Measurements from ENCODE around the gene SNAP25.

SNAP25 gene

DNA sequence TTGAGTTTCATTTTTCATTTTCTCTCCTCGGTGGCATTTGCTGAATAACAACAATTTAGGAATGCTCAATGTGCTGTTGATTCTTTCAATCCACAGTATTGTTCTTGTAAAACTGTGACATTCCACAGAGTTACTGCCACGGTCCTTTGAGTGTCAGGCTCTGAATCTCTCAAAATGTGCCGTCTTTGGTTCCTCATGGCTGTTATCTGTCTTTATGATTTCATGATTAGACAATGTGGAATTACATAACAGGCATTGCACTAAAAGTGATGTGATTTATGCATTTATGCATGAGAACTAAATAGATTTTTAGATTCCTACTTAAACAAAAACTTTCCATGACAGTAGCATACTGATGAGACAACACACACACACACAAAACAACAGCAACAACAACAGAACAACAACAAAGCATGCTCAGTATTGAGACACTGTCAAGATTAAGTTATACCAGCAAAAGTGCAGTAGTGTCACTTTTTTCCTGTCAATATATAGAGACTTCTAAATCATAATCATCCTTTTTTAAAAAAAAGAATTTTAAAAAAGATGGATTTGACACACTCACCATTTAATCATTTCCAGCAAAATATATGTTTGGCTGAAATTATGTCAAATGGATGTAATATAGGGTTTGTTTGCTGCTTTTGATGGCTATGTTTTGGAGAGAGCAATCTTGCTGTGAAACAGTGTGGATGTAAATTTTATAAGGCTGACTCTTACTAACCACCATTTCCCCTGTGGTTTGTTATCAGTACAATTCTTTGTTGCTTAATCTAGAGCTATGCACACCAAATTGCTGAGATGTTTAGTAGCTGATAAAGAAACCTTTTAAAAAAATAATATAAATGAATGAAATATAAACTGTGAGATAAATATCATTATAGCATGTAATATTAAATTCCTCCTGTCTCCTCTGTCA lies 88.1 kb downstream of the SNAP25 start:
- DNase-seq: no peak

DNA sequence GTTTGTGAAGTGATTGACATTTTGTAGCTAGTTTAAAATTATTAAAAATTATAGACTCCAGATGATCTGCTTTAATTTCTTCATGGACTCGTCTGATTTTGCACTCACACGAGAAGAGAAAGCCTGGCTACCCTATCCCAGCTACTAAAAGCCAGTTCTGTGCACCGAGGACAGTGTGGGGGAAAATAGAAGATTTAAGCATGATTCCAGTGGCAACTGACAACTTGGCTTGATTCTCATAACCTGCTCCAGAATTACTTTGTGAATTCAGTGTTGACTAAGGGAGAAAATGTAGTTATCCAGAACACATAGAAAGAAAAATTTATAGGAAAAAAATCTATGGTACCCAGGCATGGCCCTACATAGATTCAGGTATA lies 88.7 kb downstream of the SNAP25 start:
- no peak for DNase-seq

DNA sequence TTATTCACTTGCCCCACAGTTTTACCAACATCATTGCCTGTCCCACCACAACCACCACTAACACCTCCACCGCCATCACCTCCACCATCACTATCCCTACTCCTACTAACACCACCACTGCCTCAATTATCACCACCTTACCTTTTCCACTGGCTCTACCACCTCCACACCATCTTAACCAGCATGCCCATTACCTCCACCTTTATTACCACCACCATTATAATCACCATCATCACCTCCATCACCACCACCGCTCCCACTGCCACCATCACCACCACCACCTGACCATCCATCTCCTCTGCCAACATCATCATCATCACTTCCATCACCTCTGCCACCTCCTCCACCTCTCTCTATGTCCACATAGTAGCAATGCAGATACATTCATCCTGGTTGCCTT lies 90.0 kb downstream of the SNAP25 start:
- DNase-seq: no peak

DNA sequence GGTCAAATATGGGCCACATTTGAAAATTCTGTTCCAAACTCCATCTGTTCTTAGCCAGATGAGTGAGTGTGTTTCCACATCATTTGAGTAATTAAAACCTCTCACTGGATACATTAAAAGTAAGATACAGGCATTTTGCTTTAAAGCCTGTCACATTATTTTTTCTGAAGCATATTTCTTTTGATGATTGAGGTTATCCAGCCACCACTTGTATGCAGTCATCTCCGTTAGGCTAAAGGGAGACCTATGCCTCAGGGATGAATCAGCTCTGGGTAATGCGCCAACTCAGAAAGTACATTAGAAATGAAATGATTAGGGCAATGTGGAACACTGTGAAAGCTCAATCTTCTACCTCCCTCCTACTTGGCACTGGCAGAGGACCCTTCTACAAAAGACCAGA lies 90.7 kb downstream of the SNAP25 start:
- DNase-seq: no peak

DNA sequence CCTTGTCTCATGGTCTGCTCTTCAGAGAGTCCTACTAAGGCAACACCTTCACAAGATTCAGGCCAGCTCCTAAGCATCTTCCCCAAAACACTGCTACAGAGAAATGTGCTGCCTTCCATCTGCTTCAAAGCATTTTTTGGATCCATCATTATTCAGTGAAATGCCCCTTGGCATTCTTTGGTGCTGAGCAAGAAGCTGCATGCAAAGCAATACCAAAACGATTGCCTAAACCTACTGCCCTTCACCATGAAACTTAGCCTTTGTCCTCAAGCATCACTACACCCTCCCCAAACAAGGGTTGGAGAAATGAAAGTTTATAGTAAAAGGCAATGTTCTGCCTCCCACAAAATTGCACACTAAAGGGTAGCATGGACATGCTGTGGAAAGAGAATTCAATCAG lies 93.5 kb downstream of the SNAP25 start:
- DNase-seq: no peak

DNA sequence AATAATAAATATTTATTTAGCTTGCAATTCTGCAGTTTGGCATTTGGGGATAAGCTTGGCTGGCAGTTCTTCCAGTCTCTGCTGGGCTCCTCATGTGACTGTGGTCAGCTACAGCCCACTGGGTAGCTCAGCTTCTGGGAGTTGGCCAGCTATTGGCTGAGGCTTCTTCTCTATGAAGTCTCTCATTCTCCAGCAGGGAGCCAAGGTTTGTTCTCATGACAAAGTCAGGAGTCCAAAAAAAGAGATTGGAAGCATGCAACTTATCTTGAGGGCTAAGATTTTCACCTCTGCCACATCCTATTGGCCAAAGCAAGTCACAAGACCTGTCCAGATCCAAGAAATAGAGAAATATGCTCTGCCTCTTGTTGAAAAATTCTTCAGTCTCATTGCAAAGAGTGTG lies 94.6 kb downstream of the SNAP25 start:
- DNase-seq: no peak

DNA sequence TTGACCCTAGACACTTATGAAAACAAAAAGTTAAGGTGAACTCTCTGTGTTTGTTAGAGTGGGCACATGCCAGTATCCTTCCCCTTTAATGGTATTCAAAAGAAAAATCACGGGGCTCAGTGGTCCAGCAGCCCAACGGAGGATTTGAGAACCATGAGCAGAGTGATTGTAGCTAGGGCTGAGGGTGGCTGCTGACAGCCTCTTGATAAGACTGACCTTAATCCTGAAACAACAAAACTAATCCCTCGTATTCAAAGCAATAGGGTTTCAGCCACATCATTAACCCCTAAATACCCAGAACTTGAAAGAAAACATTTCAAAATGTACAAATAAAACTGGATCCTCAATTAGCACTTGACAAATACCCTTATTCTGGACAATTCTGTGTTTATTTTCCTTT lies 95.1 kb downstream of the SNAP25 start:
- no peak for DNase-seq

DNA sequence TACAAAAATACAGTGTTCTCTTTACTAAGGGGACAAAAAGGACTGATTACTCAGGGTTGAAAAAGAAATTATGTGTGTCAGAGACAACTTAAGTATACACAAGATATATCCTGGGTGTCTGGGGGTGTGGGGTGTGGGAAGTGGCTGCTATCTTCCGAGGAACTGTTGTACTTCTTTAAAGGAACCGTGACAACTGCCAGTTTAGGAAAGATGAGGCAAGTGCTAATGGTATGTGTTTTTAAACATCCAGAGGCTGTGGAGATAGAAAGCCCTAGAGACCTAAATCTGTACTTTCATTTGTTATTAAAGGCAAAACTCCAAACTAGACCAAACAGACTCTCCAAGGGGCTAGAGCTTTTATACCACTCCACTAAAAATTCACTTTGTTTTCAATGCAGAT lies 95.6 kb downstream of the SNAP25 start:
- no peak for DNase-seq

DNA sequence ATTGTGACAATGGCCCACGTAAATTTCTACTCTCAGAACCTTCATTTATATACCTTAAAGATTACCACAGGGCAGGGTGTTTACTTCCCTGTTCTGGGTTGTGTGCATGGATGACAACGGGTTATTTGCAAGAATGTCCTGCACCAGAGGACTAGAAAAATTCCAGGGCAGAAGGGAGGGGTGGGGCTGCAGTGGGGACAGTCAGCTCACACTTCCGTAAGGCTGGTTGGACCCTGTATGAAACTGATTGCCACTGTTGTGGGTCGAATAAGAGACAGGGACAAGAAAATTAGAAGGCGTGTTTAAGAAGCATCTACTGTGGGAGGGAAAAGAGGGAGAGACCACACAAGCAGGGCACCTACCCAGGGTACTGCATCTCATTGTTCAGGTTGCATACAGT lies 96.5 kb downstream of the SNAP25 start:
- no peak for DNase-seq

DNA sequence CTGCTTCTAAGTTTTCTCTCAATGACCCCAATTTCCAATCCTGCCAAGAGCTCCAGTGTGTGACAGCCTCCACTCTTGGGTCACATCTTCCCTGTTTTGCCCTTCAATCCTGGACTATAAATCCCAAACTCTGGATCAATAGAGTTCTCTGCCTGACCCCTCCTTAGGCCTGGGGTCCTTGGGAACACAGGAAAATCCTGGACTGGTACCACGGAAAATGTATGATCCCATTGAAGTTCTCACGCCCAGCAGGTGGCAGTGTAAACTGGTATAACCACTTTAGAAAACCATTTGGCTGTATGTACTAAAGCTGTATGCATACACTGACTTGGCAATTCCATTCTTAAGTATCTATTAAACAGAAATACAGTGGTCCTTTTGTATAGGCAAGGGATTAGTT lies 98.0 kb downstream of the SNAP25 start:
- DNase-seq: no peak

DNA sequence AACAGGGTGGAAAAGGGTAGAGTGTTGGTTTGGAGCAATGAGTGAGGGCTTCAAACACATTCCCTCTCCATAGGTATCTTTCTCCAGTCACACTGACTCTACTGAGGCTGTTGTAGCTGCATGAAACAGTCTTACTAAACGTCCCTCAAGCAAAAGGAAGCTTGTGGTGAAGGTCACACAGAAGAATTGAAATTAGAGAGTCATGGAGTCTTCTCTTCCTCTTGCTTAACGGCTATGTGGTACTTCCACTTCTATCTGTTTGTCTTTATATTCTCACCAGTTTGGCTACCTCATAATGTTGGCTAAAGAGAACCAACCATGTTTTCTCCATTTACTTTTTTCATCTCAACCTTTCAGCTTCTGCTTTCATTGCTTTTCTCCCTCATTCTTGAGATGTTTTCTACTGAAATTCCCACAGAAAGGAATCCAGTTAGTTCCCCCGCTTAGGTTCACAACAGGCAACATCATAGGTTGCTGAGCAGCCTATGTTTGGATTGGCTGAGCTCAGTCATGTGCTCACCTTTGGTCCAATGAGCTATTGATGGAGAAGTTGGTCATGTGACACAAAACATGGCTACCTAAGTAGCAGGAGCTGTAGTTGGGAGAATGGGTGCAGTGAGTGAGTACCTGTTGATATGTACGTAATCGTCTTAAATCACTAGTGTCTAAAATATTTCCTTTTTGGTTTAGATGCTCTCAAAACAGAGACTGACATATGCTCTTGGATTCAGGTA lies 99.8 kb downstream of the SNAP25 start:
- no peak for DNase-seq

DNA sequence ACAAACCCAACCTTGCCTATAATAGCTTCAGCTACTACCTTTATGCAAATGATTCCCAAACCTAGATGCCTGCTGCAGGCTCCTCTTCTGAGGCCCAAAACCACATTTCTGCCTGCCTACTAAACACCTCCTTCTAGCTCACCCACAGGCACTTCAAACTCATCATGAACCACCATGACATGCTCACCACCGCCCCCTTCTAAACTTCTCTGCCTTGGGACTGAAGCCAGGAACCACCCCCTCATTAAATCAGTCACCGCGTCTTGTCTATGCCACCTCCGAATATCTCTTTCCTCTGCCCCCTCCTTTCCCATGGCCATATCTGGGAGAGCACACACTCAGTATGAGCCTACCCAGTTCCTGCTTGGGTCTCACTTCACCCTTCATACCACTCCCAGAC lies 101.2 kb downstream of the SNAP25 start:
- DNase-seq: no peak

DNA sequence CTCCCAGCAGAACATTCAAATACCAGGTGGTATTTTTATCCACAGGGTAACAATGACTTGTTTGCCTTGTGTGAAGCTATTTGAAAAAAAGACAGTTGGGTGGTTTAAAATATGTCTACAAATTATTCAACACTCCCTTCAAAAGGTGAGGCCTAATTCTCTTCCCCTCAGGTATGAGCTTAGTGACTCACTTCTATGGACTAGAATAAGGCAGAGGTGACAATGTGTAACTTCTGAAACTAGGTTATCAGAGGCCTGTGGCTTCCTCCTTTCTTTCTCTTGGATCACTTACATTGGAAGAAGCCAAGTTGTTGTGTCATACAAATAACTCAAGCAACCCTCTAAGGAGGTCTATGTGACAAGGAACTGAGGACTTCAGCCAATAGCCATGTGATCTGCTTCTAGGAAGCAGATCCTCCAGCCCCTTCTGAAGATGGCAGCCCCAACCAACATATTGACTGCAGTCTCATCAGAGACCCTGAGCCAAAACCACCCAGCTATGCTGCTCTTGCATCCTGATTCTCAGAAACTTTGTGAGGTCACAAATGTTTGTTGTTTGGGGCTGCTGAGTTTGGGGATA lies 102.6 kb downstream of the SNAP25 start:
- DNase-seq: no peak

DNA sequence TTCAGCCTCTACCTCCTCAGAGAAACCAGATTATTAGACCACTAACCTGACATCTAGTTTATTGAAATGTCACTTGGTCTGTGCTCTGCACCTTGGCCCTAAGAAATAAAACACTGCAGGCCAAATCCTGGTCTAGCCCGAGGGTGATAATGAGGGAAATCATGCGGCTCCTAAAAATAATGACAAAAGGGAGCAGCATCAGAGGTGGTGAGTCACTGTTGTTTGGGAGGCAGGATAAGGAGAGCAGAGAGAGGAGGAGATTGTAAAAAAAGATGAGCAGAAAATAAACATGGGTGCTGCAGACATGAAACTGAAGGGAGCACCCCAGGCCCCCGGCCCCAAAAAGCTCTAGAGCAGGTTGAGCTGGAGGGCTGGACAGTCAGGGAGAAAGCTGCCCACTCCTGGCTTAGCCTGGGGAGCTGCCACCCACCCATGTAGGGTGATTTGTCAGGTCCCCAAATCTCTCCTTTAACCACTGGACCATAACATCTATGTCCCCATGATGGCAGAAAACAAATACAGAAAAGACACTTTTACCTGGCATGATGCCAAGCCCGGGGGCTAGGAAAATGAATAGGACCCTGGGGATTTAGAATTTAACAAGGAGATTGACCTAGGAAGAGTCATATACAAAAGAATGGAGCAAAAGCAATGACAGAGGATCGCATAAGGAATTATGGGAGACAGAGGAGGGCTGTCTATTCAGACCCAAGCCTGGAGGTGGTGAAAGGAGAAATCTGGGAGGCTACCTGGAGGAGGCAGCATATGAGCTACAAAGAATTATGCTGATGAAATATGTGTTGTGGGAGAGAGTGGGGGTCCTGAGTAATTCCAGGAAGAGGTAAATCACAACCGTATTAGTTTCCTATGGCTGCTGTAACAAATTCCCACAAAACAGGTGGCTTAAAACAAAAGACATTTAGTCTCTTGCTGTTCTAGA lies 103.7 kb downstream of the SNAP25 start:
- peak; percentile 92 for DNase-seq

DNA sequence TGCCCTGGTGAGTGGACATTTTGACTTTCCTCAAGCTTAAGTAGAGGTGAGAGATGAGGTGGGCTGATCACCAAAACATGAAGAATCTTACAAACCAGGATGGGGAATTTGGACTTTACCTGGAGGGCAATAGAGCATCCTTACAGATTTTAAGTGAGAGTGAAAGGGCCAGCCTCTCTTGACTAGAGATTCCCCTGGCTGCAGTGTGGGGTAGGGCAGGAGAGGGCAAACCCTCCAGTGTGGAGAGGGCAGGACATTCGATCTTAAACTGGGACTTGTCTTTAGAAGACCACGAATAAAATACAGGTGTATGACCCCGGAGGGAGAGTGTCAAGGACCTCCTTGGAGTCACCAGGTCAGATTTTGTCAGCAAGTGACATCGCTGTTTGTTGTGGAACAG lies 105.1 kb downstream of the SNAP25 start:
- no peak for DNase-seq

DNA sequence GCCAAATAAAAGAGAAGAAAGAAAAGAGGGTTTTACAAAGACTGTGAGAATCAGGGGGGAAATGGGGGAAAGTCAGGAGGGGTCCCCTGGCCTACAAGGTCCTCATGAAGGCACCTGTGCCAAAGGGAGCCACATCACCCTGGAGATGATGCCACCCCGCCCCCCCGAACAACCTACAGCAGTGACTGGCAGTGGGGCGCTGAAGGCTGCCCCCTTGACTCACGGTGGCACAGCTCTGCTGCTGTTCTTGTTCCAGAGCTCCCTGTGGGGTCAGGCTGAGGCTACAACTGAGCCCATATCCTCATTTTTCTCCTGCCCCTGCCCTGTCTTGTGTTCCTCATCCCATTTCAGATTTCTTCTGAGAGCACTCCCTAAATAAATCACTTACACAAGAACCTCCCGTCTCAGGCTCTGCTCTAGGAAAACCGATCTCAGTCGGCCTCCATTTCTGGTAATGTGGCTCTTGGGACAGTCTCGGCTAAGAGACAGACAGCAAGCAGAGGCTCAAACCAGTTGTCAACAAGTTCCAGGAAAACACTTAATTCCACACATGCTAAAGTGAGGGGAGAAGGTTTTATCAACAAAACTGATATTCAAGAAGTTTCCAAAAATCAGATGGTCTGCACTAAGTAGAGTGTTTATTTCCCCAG lies 105.7 kb downstream of the SNAP25 start:
- no peak for DNase-seq

DNA sequence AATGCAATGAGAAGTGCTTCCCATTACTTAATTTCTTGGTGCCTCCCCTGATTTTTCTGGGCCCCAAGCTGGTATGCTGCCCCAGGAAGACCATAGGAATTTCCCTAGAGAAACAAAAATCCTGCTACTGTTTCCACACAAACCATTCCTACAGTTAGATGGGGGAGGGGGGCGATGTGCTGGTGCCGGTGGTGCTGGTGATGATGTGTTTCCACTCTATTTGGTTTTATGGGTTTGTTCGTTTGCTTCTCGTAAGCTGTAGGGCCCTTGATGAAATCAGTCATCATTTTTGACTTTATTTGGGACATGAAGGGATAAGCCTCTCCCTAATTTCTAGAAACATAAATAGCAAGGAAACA lies 110.2 kb downstream of the SNAP25 start:
- DNase-seq: no peak

DNA sequence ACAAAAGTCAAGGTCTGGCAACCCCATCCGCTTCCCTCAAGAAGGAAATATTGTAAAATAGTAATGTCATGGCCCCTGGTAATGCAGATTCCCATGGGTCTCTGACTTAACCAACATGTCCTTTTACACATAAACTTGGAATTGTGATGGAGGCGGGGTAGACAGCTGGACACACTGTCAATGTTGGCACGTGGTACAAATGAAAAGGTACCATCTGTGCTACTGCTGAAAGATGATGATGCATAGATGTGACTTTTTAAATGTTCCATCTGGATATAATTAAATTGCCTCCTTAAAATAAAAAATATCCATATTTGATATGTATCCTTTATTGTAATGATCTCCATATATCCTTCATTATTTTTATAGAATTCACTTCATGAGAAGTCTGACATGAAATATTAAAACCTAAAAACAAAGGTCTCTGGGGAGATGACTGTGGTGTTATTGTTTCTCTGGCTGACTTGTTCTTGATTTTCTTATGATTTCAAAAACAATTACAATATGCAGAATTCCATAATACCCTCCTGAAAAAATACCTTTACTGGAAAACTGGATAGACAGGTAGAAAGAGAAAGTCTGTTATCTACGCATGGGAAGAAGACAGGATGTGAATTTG lies 110.9 kb downstream of the SNAP25 start:
- no peak for DNase-seq

DNA sequence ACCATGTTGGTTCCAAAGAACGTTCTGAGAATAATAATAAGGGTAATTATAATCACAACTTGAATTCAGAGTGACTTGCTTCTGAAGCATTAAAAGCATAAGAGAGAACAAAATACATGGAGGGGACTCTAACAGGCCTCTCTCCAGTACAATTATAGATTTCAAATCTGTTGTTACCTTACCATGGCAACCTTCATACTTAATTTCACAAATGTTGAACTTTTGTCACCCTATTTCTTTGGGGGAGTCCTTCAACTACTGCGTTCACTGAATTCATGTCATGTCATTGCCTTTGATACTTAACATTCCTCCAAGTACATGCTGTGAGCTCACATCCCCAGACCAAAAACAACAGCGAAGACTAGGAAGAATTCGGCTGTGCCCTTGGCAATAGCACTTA lies 111.4 kb downstream of the SNAP25 start:
- DNase-seq: no peak

DNA sequence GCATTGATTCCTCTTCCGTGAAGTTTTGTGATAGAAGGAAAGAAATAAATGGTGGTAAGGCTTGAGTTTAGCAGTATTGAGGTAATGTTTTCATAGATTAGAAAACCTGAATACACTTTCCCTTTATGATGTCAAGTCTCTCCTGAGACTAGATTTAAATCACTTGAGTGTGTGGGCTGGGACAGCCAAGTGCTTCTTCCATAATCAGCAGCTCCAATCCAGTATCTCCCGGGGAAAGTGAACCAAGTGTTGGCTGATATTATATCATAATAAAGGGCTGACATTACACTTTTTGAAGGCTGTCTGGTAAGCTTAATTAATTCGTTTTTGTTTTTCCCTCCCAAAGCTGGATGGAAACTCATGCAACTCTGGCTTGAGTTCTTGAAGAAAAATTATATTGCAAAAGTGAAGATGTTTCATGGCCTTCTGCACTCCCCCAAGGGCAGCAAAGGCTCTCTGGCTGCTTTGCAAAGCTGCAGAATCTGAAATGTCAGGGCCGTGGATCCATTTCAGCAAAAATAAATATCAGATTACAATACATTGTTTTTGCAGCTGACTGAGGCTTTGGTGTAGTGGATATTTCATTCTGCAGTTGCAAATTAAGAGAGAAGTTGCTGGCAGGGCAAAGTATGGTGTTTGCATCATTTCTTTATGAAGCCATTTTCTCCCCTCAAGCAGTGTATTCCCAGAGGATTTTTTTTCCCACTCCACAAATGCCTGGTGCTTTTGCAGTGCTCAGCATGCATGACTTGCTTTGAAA lies 114.2 kb downstream of the SNAP25 start:
- peak; percentile 91 for DNase-seq

All from NCI-H345 (cell line).